GM19395 (cell line): Measurements from ENCODE around the gene PLPP3.
A peak's percentile ranks its signal among the peaks of the same experiment; 100 is the strongest.

ENCODE experiments used
- ATAC-seq: cut with Tn5 transposase; IDR thresholded peaks from one replicate; pipeline ENCODE4 v1.9.1; 2021; ENCODE audit warnings: mild to moderate bottlenecking, moderate library complexity; ENCODE audit not compliant: unreplicated experiment

The PLPP3 gene

DNA sequence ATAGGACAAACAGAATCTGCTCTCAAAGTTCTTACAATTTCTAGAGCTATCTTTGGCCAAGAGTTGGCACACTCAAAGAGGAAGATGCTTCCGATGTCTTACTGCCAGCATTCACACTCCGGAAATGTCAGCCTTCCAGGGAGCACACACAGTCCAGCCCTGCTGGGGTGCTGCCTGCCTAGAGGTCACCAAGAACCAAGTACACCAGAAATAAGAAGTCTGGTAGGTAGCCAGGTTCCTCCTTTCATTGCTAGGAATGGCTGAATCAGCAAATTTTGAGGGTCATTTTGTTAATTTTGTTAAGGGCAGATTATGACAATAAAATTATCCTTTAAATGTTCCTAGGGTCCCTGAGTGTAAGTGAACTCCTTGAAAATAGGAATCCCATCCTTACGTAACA lies 77.5 kb downstream of the PLPP3 start:
- no peak for ATAC-seq

DNA sequence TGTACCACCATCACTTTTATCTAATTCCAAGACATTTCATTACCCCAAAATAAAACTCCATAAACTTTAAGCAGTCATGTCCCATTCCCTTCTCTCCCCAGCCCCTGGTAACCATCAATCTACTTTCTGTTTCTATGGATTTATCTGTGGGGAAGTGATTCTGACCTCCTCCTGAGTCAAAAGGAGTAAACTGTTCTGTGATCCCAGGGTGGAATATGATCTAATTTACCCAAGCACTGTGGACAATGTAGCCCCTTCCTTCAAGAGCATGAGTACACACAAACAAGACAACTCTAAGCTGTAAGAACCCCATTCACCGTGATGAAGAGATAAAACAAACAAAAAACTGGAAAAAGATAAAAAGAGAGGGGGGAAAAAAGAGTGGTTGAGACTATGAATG lies 77.9 kb downstream of the PLPP3 start:
- ATAC-seq, result no peak

DNA sequence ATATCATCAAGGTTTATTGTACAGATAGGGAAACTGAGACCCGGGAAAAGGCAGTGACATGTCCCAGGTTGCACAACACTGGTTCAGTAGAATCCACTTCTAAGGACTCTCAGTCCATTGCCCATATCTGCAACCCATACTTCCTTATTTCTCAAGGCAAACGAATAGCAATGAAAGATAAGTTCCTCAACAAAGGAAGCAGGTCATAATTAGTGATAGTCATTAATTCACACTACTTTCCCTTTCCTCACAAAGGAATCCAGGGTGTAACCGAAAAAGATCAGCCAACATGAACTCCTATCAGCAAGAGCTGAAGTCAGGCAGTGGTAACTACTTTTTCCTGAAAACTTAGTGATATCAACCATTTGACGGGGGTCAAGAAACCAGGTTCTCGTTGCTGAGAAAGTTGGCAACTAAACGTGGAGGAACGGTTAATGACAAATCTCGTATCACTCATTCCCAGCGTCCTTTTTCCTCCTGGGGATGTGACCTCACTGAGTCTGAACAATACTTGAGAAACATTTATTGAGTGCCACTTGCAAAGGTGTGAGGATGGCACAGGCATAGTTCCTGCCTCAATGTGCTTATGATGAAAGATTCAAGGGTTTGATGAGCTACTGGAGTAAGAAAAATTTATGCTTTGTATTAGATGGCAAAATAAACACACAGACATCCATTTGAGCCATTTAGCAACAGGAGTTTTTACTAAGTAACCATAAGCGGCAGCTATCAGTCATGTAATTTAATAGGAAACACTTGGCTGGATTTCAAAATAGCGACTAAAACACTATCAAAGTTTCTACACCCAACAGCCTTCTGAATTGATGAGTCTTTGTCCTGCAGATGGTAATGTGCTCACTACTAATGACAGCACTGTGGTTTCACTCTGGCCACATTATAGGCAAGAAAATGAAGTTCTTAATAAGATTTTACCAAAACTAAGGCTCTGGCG lies 82.3 kb downstream of the PLPP3 start:
- no peak for ATAC-seq

DNA sequence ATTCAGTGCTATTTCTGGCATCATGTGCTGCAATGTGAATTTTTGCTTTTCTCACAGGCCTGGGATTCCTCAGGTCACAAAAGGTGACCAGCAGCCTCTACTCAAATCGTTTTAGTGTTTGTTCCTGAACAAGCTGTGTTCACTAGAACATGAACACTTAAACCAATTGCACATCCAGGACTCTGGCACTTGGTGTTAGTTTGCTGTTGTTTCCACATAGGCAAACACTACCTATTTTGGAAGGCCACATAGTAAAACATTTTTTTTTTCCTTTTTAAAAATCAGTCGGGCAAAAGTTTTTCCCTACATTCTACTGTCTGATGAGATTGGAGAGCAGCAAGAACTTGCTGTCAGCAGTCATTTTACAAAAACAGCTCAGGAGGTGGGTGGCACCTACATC lies 83.2 kb downstream of the PLPP3 start:
- no peak for ATAC-seq

DNA sequence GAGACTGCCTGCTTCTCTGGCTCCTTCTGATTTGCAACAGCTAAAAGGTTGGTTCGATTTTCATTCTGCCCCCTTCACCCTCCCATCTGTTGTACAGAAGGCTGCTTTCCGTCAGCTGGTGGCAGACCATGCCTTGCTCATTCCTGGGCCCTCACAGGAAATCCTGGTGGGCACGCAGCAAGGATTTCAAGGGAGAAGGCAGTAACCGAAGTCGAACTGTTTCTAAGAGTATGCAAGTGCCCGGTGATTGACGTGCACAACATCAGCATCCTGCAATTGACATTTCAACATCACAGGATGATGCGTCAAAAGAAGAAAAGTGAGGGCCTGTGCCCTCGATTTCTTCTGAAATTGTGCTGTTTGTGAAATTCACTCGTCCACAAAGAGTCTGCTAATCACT lies 83.8 kb downstream of the PLPP3 start:
- ATAC-seq, result no peak

DNA sequence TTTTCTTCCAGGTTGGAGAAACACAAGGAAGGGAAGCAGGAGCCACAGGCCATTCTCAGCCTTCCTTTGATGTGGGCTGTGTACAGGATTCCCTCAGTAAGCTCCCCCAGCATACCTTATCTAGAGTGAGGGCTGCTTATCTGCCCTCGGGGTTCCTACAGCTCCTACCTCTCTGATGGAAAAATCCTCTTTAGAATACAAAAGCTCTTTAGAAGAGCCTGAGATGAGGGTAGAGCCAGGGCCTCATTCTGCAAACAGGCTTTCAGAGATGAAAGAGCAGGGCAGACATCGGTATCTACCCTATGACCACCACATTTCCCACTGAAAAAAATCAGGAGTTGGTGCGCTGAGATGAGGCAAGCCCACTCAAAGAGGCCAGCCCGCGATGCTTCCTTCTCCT lies 85.1 kb downstream of the PLPP3 start:
- ATAC-seq, result no peak

DNA sequence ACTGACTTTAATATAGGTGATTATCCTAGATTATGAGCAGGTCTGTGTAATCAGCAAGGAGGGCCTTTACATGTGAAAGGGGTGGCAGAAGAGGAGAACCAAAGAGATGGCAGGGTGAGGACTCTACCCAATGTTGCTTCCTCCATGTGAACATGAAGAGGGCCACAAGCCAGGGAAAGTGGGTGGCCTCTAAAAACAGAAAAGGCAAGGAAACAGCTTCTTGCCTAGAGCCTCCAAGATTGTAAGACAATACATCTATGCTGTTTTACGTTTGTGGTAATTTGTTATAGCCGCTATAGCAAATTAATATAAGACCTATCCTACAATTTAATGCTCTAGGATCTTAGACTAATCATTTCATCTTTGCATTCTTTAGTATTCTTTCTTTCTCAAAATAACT lies 85.5 kb downstream of the PLPP3 start:
- ATAC-seq, result no peak

DNA sequence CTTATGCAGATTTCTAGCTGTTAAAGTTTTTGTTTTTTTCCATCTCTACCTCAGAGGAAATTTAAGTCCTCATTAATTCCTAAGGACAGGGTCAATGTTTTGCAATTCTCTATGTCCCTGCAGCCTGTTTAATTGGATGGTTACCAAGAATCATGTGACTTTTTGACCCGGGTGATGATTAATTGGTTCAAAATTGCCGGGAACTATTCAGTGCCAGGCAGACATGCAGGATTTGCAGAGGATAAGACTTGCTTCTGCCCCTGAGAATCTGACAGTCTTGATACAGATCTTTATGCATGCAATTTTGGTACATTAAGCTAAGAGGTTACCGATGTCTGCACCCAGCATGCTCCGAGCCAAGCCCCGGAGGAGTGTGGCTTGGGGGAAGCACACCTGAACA lies 87.9 kb downstream of the PLPP3 start:
- ATAC-seq, result no peak

DNA sequence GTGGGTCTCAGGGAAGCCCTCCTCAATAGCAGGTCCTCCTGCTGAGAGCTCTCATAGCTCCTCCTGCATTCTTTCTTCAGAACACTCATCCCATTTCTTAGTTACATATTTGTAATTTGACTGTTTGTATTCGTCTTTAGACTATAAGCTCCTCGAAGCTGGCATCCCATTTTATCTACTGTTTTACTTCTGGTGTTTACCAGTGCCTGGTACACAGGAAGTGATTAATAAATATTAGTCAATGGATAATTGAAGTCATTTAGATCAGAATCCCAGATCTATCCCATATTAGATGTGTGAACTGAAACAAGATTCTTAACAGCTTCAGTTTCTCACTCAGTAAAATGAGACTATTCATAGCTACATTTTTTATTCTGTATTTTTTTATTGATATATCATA lies 88.7 kb downstream of the PLPP3 start:
- no peak for ATAC-seq

DNA sequence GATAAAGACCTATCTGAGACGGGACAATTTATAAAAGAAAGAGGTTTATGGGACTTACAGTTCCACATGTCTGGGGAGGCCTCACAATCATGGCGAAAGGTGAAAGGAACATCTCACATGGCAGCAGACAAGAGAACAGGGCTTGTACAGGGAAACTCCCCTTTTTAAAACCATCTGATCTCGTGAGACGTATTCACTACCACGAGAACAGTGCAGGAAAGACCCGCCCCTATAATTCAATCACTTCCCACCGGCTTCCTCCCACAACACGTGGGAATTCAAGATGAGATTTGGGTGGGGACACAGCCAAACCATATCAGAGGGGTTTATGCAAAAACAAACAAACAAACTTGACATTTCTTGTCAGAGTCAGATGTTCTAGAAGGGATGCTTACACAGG lies 89.7 kb downstream of the PLPP3 start:
- ATAC-seq, result no peak

DNA sequence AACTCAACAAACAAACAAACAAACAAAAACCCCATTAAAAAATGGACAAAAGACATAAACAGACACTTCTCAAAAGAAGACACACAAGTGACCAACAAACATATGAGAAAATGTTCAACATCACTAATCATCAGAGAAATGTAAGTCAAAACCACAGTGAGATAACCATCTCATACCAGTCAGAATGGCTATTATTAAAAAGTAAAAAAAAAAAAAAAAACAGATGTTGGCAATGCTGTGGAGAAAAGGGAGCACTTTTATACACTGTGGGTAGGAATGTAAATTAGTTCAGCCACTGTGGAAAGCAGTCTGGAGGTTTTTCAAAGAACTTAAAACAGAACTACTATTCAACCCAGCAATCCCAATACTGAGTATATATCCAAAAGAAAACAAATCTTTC lies 94.7 kb downstream of the PLPP3 start:
- no peak for ATAC-seq

DNA sequence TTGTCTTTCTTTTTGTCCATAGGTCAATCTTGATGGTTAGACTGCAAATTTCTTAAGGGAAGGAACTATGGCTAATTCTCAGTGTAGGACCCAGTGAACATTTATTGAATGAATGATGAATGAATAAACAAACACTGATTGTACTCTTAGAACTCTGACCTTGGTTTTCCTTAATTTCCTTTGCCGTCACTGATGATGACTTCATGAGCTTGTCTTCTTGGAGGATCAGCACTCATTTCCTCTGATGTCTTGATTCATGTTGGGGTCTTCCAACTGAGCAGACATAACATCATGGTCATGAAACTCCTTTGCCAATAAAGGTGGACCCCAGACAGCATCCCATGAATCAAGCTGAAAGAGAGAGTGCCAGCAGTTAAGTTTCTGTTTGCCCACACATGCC lies 96.3 kb downstream of the PLPP3 start:
- no peak for ATAC-seq

DNA sequence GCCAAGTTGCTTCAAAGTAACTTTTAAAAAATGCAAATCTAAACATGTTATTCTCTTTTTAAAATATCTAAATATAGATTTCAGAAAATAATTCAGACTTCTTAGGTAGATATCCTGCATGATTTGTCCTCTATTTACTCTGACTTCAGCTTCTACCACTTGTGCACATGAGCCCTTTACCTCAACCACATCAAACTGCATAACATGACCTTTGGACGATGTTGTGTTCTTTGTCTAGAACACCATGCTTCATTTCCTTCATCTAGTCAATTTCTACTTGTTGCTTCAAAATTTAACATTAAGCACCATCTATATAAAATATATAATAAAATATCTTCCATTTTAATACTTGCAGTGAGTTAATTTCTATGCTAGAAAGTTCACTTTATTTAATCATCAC lies 96.9 kb downstream of the PLPP3 start:
- ATAC-seq, result no peak

DNA sequence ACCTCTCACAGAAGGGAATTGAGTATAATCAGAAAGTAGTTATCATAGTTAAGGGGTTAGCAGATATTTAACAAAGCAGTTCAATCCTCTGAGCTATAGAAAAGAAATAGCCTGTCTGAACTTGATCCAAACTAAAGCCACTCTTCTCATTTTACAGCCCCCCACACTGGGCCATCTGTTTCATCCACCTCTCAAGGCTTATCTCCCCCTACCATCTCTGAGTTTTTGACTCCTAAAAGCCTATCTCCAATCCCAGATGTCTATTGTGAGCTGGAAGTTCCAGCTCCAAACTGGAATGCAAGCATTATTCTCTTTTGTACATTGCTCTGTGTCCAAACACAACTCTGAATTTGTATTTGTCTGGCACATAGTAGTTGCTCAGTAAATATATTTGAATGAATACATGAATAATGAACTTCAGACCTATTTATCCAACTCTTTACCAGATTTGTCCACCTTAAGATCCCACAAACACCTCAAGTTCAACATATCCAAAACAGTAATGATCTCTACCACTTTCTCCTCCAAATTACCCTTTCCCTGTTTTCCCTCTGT lies 98.1 kb downstream of the PLPP3 start:
- ATAC-seq, result no peak

DNA sequence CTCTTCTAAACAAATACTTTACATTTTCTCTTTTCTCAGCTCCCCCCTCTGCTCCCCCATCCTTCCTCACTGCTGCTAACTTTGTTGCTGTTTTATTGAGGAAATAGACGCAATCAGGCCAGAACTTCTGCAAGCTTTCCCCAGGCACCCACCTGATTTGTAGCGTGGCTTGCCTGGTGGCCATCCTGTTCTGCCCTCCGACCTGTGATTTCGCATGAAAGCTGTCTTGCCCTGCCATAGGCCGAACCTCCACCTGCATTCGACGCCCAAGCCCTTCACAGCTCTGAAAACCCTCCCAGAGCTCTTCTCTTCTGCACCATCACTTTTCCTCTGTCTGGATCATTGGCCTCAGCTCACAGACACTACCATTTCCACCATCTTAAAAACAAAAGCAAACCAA lies 100.6 kb downstream of the PLPP3 start:
- ATAC-seq, result no peak

DNA sequence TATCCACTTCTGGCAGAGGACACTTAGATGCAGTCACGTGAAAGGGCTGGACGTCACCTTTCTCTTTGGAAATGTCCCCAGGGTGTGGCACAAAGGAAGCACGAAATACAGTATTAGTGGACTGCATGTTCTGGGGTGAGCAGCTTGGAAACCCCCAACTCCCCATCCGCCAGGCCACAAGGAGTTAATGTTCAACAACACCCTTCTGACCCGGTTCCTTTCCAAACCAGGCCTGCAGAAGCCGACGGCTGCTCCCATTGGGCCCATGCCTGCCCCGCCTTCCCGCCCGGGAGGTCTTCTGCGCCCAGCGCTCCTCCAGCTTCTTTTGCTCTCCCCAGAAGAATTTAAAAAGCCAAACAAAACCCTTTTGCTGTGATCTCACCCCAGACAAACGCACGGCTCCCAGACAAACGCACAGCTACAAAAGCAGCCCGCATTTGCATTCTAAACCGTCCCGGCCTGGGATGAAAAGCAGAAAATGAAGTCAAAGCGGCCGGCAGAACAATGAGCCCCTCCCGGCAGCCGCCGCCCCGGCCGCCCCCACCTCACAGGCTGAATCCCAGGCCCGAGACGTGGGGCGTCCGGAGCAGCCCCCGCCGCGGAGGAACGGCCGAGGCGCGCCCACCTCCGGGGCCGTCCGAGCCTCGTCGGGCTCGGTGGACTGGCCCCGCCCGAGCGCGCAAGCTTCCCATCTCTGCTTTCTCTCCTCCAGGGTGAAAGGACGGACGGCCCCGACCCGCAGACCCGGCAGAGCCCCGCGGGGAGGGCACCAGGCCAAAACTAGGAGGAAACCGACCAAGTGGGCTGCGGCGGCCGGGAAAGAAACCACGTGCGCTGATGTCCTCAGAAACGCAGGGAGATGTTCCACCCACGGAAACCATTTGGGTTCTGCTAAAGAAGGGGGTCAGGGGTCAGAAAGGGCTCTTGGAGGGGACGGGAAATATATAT lies 101.9 kb downstream of the PLPP3 start:
- peak; percentile 44 for ATAC-seq

DNA sequence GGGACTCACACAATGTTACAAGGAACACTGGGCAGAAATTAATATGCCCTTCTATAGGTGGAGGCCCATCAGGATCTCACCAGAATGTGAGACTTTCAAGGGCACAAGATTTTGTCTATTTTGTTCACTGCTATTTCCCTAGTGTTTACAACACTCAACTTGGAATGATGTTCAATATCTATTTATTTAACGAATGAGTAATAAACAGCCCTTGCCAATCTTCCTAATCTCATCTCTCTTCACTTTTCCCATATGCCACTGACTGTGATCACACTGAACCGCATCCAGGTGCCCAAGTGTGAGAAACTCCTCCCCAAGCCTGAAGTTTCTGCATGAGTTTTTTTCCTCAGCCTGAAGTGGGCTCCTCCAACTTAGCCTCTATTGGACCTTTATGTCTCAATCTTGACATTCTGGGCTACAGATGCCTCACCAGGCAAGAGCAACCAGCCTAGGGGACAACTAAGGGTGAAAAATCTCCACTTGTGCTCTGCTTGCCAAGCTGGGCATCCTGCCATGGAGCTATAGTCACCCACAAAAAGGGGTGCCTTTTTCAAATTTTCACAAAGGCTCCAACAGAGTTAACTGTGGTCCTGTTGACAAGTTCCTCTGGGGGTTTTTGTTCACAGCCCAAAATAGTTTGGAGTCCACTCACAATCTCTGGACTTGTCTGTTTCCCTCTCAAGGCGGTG lies 105.6 kb downstream of the PLPP3 start:
- no peak for ATAC-seq

DNA sequence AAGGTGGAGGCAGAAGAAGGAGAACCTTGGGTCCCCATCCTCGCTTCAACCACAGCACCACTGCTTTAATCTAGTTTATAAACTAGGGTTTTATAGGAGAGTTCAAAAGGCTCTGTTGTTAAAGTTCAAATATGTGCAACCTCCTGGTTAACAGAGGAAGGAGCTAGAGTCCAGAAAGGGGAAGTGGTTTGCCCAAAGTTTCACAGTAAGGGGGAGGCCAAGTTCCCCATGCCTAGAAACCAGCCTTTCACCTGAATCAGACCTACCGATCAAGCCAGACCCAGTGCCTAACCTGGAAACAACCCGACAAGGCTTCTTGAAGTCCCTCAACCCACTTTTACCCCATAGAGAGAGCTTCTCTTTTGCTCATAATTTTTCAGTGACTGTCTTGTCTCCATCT lies 106.5 kb downstream of the PLPP3 start:
- ATAC-seq, result peak; percentile 86

DNA sequence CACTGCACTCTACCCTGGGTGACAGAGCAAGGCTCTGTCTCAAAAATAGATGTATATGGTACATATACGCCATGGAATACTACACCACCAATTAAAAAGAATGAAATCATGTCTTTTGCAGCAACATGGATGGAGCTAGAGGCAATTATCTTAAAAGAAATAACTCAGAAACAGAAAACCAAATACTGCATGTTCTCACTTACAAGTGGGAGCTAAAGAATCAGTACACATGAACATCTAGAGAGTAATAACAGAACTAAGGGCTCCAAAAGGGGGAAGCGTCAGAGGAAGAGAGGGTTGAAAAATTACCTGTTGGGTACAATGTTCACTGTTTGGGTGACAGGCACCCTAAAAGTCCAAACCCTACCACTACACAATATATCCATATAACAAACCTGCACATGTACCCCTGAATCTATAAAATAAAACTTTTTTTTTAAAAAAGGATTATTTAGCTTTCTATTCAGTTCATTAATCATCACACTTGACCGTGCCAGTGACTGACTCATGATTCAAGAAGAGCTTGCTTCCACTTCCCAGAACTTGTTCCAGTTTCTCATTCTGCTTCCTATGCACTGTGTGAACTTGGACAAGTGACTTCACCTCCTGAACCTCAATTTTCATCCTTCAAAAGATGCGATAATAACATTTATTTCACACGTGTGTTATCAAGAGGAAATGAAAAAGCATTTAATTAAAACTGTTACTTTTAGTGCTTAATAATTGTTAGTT lies 109.6 kb downstream of the PLPP3 start:
- peak; percentile 46 for ATAC-seq

DNA sequence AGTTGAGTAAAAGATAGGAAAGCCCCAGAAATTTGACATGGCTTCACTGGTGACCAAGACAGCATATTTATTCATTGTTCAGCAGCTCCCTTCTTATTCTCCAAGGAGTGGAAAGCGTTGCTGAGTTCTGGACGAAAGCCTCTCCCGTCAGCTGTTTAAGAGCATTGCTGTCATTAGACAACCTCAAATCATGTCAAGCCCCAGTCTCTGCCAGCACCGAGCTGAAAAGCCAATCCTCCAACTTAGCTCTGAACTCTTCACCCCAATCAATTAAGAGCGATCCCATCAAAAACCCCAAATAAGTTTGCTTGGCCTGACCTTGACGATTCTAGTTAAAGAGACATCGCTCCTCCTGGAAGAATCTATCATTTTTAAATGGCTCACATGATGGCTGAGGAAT lies 110.8 kb downstream of the PLPP3 start:
- ATAC-seq, result no peak
